ENCODE data around the gene ADAM12. TPM values are rescaled to one million over a fixed set of nuclear protein-coding genes. Genes with fewer than 3 reads are reported as not detected.

ADAM12 gene
- total RNA-seq, 1 donor from 2014 or later, result 100 TPM

DNA sequence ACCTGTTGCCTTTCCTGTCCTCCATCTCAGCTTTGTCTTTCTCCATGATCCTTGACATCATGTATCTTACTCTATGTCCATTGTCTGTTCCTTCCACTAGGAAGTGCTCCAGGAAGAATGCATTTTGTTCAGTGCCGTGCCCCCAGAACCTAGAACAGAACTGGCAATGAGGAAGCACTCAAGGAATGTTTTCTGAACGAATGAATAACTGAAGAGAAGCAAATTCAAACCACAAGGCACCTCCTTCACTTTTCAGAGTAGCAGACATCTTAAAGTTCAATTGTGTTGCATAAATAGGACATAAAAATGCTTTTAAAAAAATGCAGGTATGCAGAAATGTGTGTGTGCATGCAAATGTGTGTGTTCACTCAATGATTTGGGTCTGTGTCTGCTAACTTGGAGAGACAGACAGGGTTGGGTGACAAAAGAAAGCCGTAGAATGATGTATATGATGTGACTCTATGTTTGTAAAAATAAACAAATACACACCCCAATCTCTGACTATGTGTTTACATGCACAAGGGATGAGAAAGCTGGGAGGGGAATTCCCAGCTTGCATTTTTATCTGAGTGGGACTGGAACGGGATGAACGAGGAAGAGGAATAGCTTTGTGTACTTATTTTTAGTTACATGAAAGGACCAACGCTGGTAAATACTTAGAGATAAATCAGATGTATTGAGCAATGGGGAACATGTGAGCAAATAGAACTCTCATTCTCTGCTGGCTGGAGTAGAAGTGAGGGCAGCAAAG is 254.2 kb downstream of the ADAM12 start:
- Mint-ChIP-seq H3K27ac (ENCODE audit: unreplicated experiment) (peak overlapping the region; percentile 58), H3K4me1 (ENCODE audit: low read depth, unreplicated experiment) (peaks cover 16% of the 10 kb centered on the region), H3K4me3 (ENCODE audit: unreplicated experiment) (no peak overlapping the region), H3K27me3 (ENCODE audit: low read depth, unreplicated experiment) (no peaks in the 10 kb centered on the region), H3K36me3 (ENCODE audit: low read depth, unreplicated experiment) (peaks cover 23% of the 10 kb centered on the region), H3K9me3 (ENCODE audit: unreplicated experiment) (no peaks in the 10 kb centered on the region)
- peaks cover 17% of the 10 kb centered on the region for H3K4me1 ChIP-seq (ENCODE audit: insufficient read depth, low read length)
- H3K36me3 ChIP-seq (ENCODE audit: insufficient read depth, low read length), result peaks cover 13% of the 10 kb centered on the region
- peaks cover 9% of the 10 kb centered on the region for H3K79me2 ChIP-seq (ENCODE audit: insufficient read depth, low read length)
- H2AFZ ChIP-seq (ENCODE audit: low read depth, low read length), result no peak overlapping the region
- no peak for FAIRE-seq
- no peak for TF ChIP-seq CTCF (IDR thresholded peaks at IDR 0.05; ENCODE audit: insufficient read depth, low read depth, low read length)
- TF ChIP-seq EZH2 (IDR thresholded peaks at IDR 0.05; ENCODE audit: insufficient read depth, low read length), result no peak
- peak; percentile 80 for DNase-seq (ENCODE audit: low read depth)
- H3K4me3 ChIP-seq (ENCODE audit: insufficient read depth, low read depth, low read length), result no peak overlapping the region
- H3K27ac ChIP-seq (ENCODE audit: low read depth, low read length), result peak overlapping the region; percentile 62
- H3K4me2 ChIP-seq (ENCODE audit: low read length), result no peak overlapping the region
- no peaks in the 10 kb centered on the region for H3K27me3 ChIP-seq (ENCODE audit: insufficient read depth, low read length)
- peak overlapping the region; percentile 47 for H3K9ac ChIP-seq (ENCODE audit: low read length)
- no peaks in the 10 kb centered on the region for H4K20me1 ChIP-seq (ENCODE audit: insufficient read depth, low read length)
- no peaks in the 10 kb centered on the region for H3K9me3 ChIP-seq (ENCODE audit: insufficient read depth, low read depth, low read length)

- H3K27me3 ChIP-seq (ENCODE audit: insufficient read depth, low read length), result no peaks in the 10 kb centered on the region
Measured at GRCh38 chr10:126133082-126133620, 255.1 kb downstream of the ADAM12 start.

More at GRCh38 chr10:126133082-126133620, 255.1 kb downstream of the ADAM12 start:
- Mint-ChIP-seq H3K9me3 (ENCODE audit: unreplicated experiment) (no peaks in the 10 kb centered on the region), H3K36me3 (ENCODE audit: low read depth, unreplicated experiment) (peaks cover 25% of the 10 kb centered on the region), H3K27ac (ENCODE audit: unreplicated experiment) (no peak overlapping the region), H3K4me1 (ENCODE audit: low read depth, unreplicated experiment) (peaks cover 16% of the 10 kb centered on the region), H3K4me3 (ENCODE audit: unreplicated experiment) (no peak overlapping the region), H3K27me3 (ENCODE audit: low read depth, unreplicated experiment) (no peaks in the 10 kb centered on the region)
- TF ChIP-seq EZH2 (IDR thresholded peaks at IDR 0.05; ENCODE audit: insufficient read depth, low read length) (no peak), CTCF (IDR thresholded peaks at IDR 0.05; ENCODE audit: insufficient read depth, low read depth, low read length) (no peak)
- no peak for FAIRE-seq
- Histone ChIP-seq H3K4me1 (ENCODE audit: insufficient read depth, low read length) (peaks cover 17% of the 10 kb centered on the region), H2AFZ (ENCODE audit: low read depth, low read length) (no peak overlapping the region), H3K79me2 (ENCODE audit: insufficient read depth, low read length) (peaks cover 11% of the 10 kb centered on the region), H3K9me3 (ENCODE audit: insufficient read depth, low read depth, low read length) (no peaks in the 10 kb centered on the region), H3K4me2 (ENCODE audit: low read length) (no peak overlapping the region), H3K9ac (ENCODE audit: low read length) (no peak overlapping the region), H3K27ac (ENCODE audit: low read depth, low read length) (no peak overlapping the region), H3K36me3 (ENCODE audit: insufficient read depth, low read length) (peaks cover 19% of the 10 kb centered on the region), H3K4me3 (ENCODE audit: insufficient read depth, low read depth, low read length) (no peak overlapping the region), H4K20me1 (ENCODE audit: insufficient read depth, low read length) (no peaks in the 10 kb centered on the region)
- DNase-seq (ENCODE audit: low read depth), result no peak

Data from astrocyte (in vitro differentiated cells and primary cell).